ENCODE data around the gene ANKRD49. TPM values are rescaled to one million over a fixed set of nuclear protein-coding genes. Genes with fewer than 3 reads are reported as not detected.
A peak's percentile ranks its signal among the peaks of the same experiment; 100 is the strongest.

The ANKRD49 gene
- total and polyA plus RNA-seq, 5 experiments from 2014 or later, result 26.6 to 64.1 (median 44.9) TPM

- Mint-ChIP-seq H3K27me3 (peaks cover 5 to 23% (median 10%) of the 10 kb centered on the region in 5 donors), H3K27ac (peak overlapping the region in 2 of 10 donors; percentile 14 to 15), H3K4me3 (peak overlapping the region; percentile 2 to 90 (median 84)), H3K9me3 (no peaks in the 10 kb centered on the region), H3K4me1 (peaks cover 10 to 19% (median 18%) of the 10 kb centered on the region in 4 donors), H3K36me3 (no peaks in the 10 kb centered on the region)
- POLR2A ChIA-PET, result interaction anchor here (0.6 to 1.3 kb wide), 5 partner anchors 19 to 618 kb away, joined by 3 to 6 read pairs (median 3); partner anchors contain the start of gene PANX1
- DNase-seq (peak in 3 of 10 donors; percentile 5 to 30 (median 17)), ATAC-seq (peak; percentile 29 to 61)
Observed at GRCh38 chr11:94513091-94513490, 19.3 kb downstream of the ANKRD49 start.

- H3K27ac Mint-ChIP-seq, result peak overlapping the region in 1 of 10 donors; percentile 39
- no peaks in the 10 kb centered on the region for H3K9me3 Mint-ChIP-seq
- H3K27me3 Mint-ChIP-seq, result peaks cover 5 to 22% (median 9%) of the 10 kb centered on the region in 5 donors
- POLR2A ChIA-PET, result no interaction called here
- peaks cover 10 to 19% (median 18%) of the 10 kb centered on the region in 4 donors for H3K4me1 Mint-ChIP-seq
- ATAC-seq (no peak), DNase-seq (no peak)
- H3K36me3 Mint-ChIP-seq, result no peaks in the 10 kb centered on the region
- H3K4me3 Mint-ChIP-seq, result no peak overlapping the region
Observed at GRCh38 chr11:94515398-94515797, 21.6 kb downstream of the ANKRD49 start.

- POLR2A ChIA-PET, result interaction anchor here (1.3 kb wide), 1 partner anchor 23 kb away, joined by 4 read pairs; the partner anchor contains the start of genes ANKRD49 and MRE11
- no peak overlapping the region for H3K27ac Mint-ChIP-seq
- peaks cover 5 to 13% (median 7%) of the 10 kb centered on the region in 5 donors for H3K27me3 Mint-ChIP-seq
- DNase-seq, result no peak
- H3K36me3 Mint-ChIP-seq, result no peaks in the 10 kb centered on the region
- H3K9me3 Mint-ChIP-seq, result no peaks in the 10 kb centered on the region
- H3K4me1 Mint-ChIP-seq, result peaks cover 10 to 18% (median 17%) of the 10 kb centered on the region in 4 donors
- ATAC-seq, result no peak
- no peak overlapping the region for H3K4me3 Mint-ChIP-seq
Observed at GRCh38 chr11:94516725-94517124, 22.9 kb downstream of the ANKRD49 start.

- no peaks in the 10 kb centered on the region for H3K9me3 Mint-ChIP-seq
- H3K4me3 Mint-ChIP-seq, result no peak overlapping the region
Observed at GRCh38 chr11:94518300-94518699, 24.5 kb downstream of the ANKRD49 start.

GRCh38 chr11:94519478-94520084 is 25.8 kb downstream of the ANKRD49 start:
- ATAC-seq, result peak; percentile 35 to 42
- peaks cover 4 to 23% (median 13%) of the 10 kb centered on the region in 5 donors for H3K27me3 Mint-ChIP-seq
- POLR2A ChIA-PET, result no interaction called here

More at GRCh38 chr11:94518300-94518699, 24.5 kb downstream of the ANKRD49 start:
- Mint-ChIP-seq H3K36me3 (no peaks in the 10 kb centered on the region), H3K4me1 (peaks cover 0 to 2% (median 2%) of the 10 kb centered on the region in 4 donors), H3K27ac (no peak overlapping the region), H3K27me3 (peaks cover 4 to 18% (median 10%) of the 10 kb centered on the region in 5 donors)
- ATAC-seq (no peak), DNase-seq (no peak)
- POLR2A ChIA-PET, result no interaction called here

GRCh38 chr11:94521684-94522083 is 27.9 kb downstream of the ANKRD49 start:
- no peaks in the 10 kb centered on the region for H3K4me1 Mint-ChIP-seq
- peaks cover 3 to 22% (median 13%) of the 10 kb centered on the region in 5 donors for H3K27me3 Mint-ChIP-seq
- H3K9me3 Mint-ChIP-seq, result no peaks in the 10 kb centered on the region
- DNase-seq (no peak), ATAC-seq (no peak)
- H3K36me3 Mint-ChIP-seq, result no peaks in the 10 kb centered on the region
- POLR2A ChIA-PET, result no interaction called here
- no peak overlapping the region for H3K27ac Mint-ChIP-seq
- no peak overlapping the region for H3K4me3 Mint-ChIP-seq

More at GRCh38 chr11:94519478-94520084, 25.8 kb downstream of the ANKRD49 start:
- peak in 3 of 10 donors; percentile 36 to 48 (median 39) for DNase-seq
- no peak overlapping the region for H3K27ac Mint-ChIP-seq
- no peaks in the 10 kb centered on the region for H3K36me3 Mint-ChIP-seq
- no peaks in the 10 kb centered on the region for H3K9me3 Mint-ChIP-seq
- H3K4me3 Mint-ChIP-seq, result no peak overlapping the region
- no peaks in the 10 kb centered on the region for H3K4me1 Mint-ChIP-seq

- no peak for ATAC-seq
- Mint-ChIP-seq H3K4me3 (no peak overlapping the region), H3K27me3 (peaks cover 5 to 30% (median 17%) of the 10 kb centered on the region in 5 donors), H3K4me1 (no peaks in the 10 kb centered on the region), H3K27ac (no peak overlapping the region), H3K9me3 (no peaks in the 10 kb centered on the region), H3K36me3 (no peaks in the 10 kb centered on the region)
- no peak for DNase-seq
- POLR2A ChIA-PET, result no interaction called here
Observed at GRCh38 chr11:94524341-94524740, 30.6 kb downstream of the ANKRD49 start.

- H3K36me3 Mint-ChIP-seq, result no peaks in the 10 kb centered on the region
- no peaks in the 10 kb centered on the region for H3K4me1 Mint-ChIP-seq
- ATAC-seq, result no peak
- H3K4me3 Mint-ChIP-seq, result no peak overlapping the region
- DNase-seq, result no peak
- peaks cover 7 to 30% (median 17%) of the 10 kb centered on the region in 5 donors for H3K27me3 Mint-ChIP-seq
- POLR2A ChIA-PET, result no interaction called here
- peak overlapping the region in 1 of 10 donors; percentile 17 for H3K27ac Mint-ChIP-seq
- no peaks in the 10 kb centered on the region for H3K9me3 Mint-ChIP-seq
Observed at GRCh38 chr11:94525546-94526324, 32.0 kb downstream of the ANKRD49 start.

GRCh38 chr11:94526645-94527438 is 33.1 kb downstream of the ANKRD49 start:
- no peaks in the 10 kb centered on the region for H3K36me3 Mint-ChIP-seq
- POLR2A ChIA-PET, result no interaction called here
- peaks cover 8 to 30% (median 20%) of the 10 kb centered on the region in 5 donors for H3K27me3 Mint-ChIP-seq
- no peak overlapping the region for H3K27ac Mint-ChIP-seq
- H3K4me3 Mint-ChIP-seq, result no peak overlapping the region
- ATAC-seq, result no peak
- no peaks in the 10 kb centered on the region for H3K9me3 Mint-ChIP-seq
- no peaks in the 10 kb centered on the region for H3K4me1 Mint-ChIP-seq
- no peak for DNase-seq

- Mint-ChIP-seq H3K27ac (no peak overlapping the region), H3K4me3 (no peak overlapping the region), H3K36me3 (no peaks in the 10 kb centered on the region), H3K27me3 (peaks cover 8 to 31% (median 17%) of the 10 kb centered on the region in 5 donors), H3K4me1 (no peaks in the 10 kb centered on the region), H3K9me3 (no peaks in the 10 kb centered on the region)
- POLR2A ChIA-PET, result no interaction called here
- ATAC-seq (no peak), DNase-seq (no peak)
Observed at GRCh38 chr11:94528551-94528950, 34.8 kb downstream of the ANKRD49 start.

GRCh38 chr11:94532211-94532610 is 38.4 kb downstream of the ANKRD49 start:
- no peaks in the 10 kb centered on the region for H3K9me3 Mint-ChIP-seq
- ATAC-seq (no peak), DNase-seq (no peak)
- H3K4me3 Mint-ChIP-seq, result no peak overlapping the region
- peaks cover 14 to 22% (median 18%) of the 10 kb centered on the region in 5 donors for H3K27me3 Mint-ChIP-seq
- no peak overlapping the region for H3K27ac Mint-ChIP-seq
- H3K4me1 Mint-ChIP-seq, result no peaks in the 10 kb centered on the region
- POLR2A ChIA-PET, result no interaction called here
- H3K36me3 Mint-ChIP-seq, result no peaks in the 10 kb centered on the region

- Mint-ChIP-seq H3K4me3 (no peak overlapping the region), H3K4me1 (no peaks in the 10 kb centered on the region), H3K36me3 (no peaks in the 10 kb centered on the region), H3K27ac (no peak overlapping the region), H3K9me3 (no peaks in the 10 kb centered on the region), H3K27me3 (peaks cover 19 to 23% (median 19%) of the 10 kb centered on the region in 5 donors)
- POLR2A ChIA-PET, result no interaction called here
- ATAC-seq (no peak), DNase-seq (no peak)
Observed at GRCh38 chr11:94533206-94533605, 39.4 kb downstream of the ANKRD49 start.
